Nephron (organoid): Measurements from ENCODE around the gene TH.
A peak's percentile ranks its signal among the peaks of the same experiment; 100 is the strongest.

Experiments used
- H3K27ac Mint-ChIP-seq, 3 experiments: 2 replicates each; pipeline ENCODE4 v1.8.0; 2020; ENCODE audit warnings: mixed read lengths in 3 of 3, mild to moderate bottlenecking in 2 of 3, moderate library complexity in 1 of 3
- H3K27me3 Mint-ChIP-seq: 2 replicates; pipeline ENCODE4 v1.8.0; 2021; ENCODE audit warnings: low read depth, mild to moderate bottlenecking, moderate library complexity, mixed read lengths
- H3K36me3 Mint-ChIP-seq: 2 replicates; pipeline ENCODE4 v1.8.0; 2020; ENCODE audit warnings: low read depth, mixed read lengths
- H3K4me1 Mint-ChIP-seq: 2 replicates; pipeline ENCODE4 v1.8.0; 2020; ENCODE audit warnings: mixed read lengths
- H3K4me3 Mint-ChIP-seq, 3 experiments: 2 replicates each; pipeline ENCODE4 v1.8.0; 2020; ENCODE audit warnings: mild to moderate bottlenecking in 3 of 3, mixed read lengths in 3 of 3, moderate library complexity in 2 of 3
- H3K9me3 Mint-ChIP-seq: 2 replicates; pipeline ENCODE4 v1.8.0; 2020; ENCODE audit warnings: mixed read lengths
- CTCF ChIP-seq, 3 experiments: fragments of 200-600 bp; sonication (generic); IDR thresholded peaks; one replicate each; pipeline ENCODE4 v1.5.0; 2021; ENCODE audit warnings: antibody characterized with exemption in 3 of 3; ENCODE audit not compliant: unreplicated experiment in 3 of 3

The TH gene

GRCh38 chr11:2122222-2122906 is 49.3 kb downstream of the TH start:
- H3K4me1 Mint-ChIP-seq: no peaks in the 10 kb centered on the region
- no peak for TF ChIP-seq CTCF (IDR thresholded peaks at IDR 0.05; ENCODE audit: unreplicated experiment in 3 of 3)
- H3K4me3 Mint-ChIP-seq: no peak overlapping the region
- H3K36me3 Mint-ChIP-seq: peaks cover 4% of the 10 kb centered on the region
- H3K9me3 Mint-ChIP-seq: peaks cover 16% of the 10 kb centered on the region
- H3K27ac Mint-ChIP-seq: no peak overlapping the region
- peaks cover 4% of the 10 kb centered on the region for H3K27me3 Mint-ChIP-seq

- no peak for TF ChIP-seq CTCF (IDR thresholded peaks at IDR 0.05; ENCODE audit: unreplicated experiment in 3 of 3)
Observed at GRCh38 chr11:2121227-2122130, 50.1 kb downstream of the TH start.

GRCh38 chr11:2120359-2121100 is 51.1 kb downstream of the TH start:
- Mint-ChIP-seq H3K27ac (peak overlapping the region in 2 of 3 experiments; percentile 74 to 75), H3K9me3 (peaks cover 29% of the 10 kb centered on the region), H3K27me3 (peaks cover 7% of the 10 kb centered on the region), H3K36me3 (peaks cover 11% of the 10 kb centered on the region), H3K4me1 (no peaks in the 10 kb centered on the region), H3K4me3 (no peak overlapping the region)
- no peak for TF ChIP-seq CTCF (IDR thresholded peaks at IDR 0.05; ENCODE audit: unreplicated experiment in 3 of 3)

More at GRCh38 chr11:2121227-2122130, 50.1 kb downstream of the TH start:
- Mint-ChIP-seq H3K36me3 (peaks cover 7% of the 10 kb centered on the region), H3K4me3 (no peak overlapping the region), H3K9me3 (peaks cover 23% of the 10 kb centered on the region), H3K27ac (peak overlapping the region in 2 of 3 experiments; percentile 22 to 37), H3K27me3 (peaks cover 6% of the 10 kb centered on the region), H3K4me1 (no peaks in the 10 kb centered on the region)

GRCh38 chr11:2118677-2119076 is 52.9 kb downstream of the TH start:
- TF ChIP-seq CTCF (IDR thresholded peaks at IDR 0.05; ENCODE audit: unreplicated experiment in 3 of 3): no peak
- no peaks in the 10 kb centered on the region for H3K4me1 Mint-ChIP-seq
- peaks cover 11% of the 10 kb centered on the region for H3K36me3 Mint-ChIP-seq
- H3K9me3 Mint-ChIP-seq: peaks cover 29% of the 10 kb centered on the region
- no peak overlapping the region for H3K27ac Mint-ChIP-seq
- H3K4me3 Mint-ChIP-seq: no peak overlapping the region
- peaks cover 11% of the 10 kb centered on the region for H3K27me3 Mint-ChIP-seq

- H3K4me1 Mint-ChIP-seq: no peaks in the 10 kb centered on the region
- peaks cover 11% of the 10 kb centered on the region for H3K36me3 Mint-ChIP-seq
- H3K27ac Mint-ChIP-seq: no peak overlapping the region
- peaks cover 11% of the 10 kb centered on the region for H3K27me3 Mint-ChIP-seq
- TF ChIP-seq CTCF (IDR thresholded peaks at IDR 0.05; ENCODE audit: unreplicated experiment in 3 of 3): no peak
- H3K9me3 Mint-ChIP-seq: peaks cover 29% of the 10 kb centered on the region
- no peak overlapping the region for H3K4me3 Mint-ChIP-seq
Observed at GRCh38 chr11:2116680-2117079, 54.9 kb downstream of the TH start.
